GM12891 (cell line): Measurements from ENCODE around the gene PCDH15.

ENCODE experiments used
- PAX5 ChIP-seq: IDR thresholded peaks from 2 replicates; pipeline ENCODE4 v1.6.1; 2011; ENCODE audit warnings: low read length, moderate library complexity, mild to moderate bottlenecking; ENCODE audit not compliant: insufficient read depth, severe bottlenecking
- POLR2A ChIP-seq: IDR thresholded peaks from 2 replicates; pipeline ENCODE4 v1.6.1; 2011; ENCODE audit warnings: low read depth, low read length, control low read depth
- TAF1 ChIP-seq: IDR thresholded peaks from 2 replicates; pipeline ENCODE4 v1.6.1; 2011; ENCODE audit warnings: low read depth, low read length, control low read depth

- no peak for TF ChIP-seq POLR2A
- TF ChIP-seq TAF1 = no peak
- TF ChIP-seq PAX5 = no peak
These were observed 147.5 kb downstream of the PCDH15 start for GRCh38 chr10:54653518-54653917.
